Measurements from ENCODE around the gene SETD5.

DNA sequence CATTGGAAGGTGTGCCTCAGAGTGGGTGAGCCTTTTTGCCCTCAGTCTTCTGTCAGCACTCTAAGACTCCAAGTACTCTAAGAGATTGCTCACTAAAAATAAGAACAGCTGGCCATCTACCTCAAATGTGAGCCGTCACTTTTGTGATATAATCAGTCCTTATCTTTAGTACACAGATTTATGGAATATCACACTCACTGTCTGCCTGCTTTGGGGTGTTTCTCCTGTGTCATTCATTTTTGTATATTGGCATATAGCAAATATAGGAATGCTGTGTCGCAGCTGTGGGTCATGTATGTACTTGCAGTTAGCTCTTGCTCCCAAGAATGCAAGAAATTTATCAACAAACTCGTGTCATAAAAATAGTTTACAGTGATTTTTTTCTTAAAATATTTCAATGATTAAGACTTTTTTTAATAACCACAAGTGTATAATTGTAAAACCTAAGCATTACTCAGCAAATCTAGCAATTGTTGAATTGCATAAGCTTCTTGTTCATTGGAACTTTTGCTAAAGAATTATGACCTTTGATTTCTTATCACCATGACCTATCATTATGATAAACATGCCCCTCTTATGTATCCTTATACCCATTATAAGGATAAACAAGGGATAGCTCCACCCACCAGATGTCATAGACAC is 18.8 kb downstream of the SETD5 start:
- TF ChIP-seq, protein P1, sequence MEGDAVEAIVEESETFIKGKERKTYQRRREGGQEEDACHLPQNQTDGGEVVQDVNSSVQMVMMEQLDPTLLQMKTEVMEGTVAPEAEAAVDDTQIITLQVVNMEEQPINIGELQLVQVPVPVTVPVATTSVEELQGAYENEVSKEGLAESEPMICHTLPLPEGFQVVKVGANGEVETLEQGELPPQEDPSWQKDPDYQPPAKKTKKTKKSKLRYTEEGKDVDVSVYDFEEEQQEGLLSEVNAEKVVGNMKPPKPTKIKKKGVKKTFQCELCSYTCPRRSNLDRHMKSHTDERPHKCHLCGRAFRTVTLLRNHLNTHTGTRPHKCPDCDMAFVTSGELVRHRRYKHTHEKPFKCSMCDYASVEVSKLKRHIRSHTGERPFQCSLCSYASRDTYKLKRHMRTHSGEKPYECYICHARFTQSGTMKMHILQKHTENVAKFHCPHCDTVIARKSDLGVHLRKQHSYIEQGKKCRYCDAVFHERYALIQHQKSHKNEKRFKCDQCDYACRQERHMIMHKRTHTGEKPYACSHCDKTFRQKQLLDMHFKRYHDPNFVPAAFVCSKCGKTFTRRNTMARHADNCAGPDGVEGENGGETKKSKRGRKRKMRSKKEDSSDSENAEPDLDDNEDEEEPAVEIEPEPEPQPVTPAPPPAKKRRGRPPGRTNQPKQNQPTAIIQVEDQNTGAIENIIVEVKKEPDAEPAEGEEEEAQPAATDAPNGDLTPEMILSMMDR (IDR thresholded peaks at IDR 0.05) = no peak
- no peak for TF ChIP-seq POLR2A (IDR thresholded peaks at IDR 0.05)
